ENCODE measurements around the gene AHNAK2. TPM values are rescaled to one million over a fixed set of nuclear protein-coding genes. Genes with fewer than 3 reads are reported as not detected.

Gene AHNAK2
- total and polyA plus RNA-seq, 2 experiments from 2014 or later: 17.8 to 78.0 TPM

GRCh38 chr14:104983231-104983721 is 5.1 kb upstream of the AHNAK2 start:
- no peak for DNase-seq (ENCODE audit: low read depth in 1 of 2, low spot score in 1 of 2)
- Histone ChIP-seq H3K4me3 (no peak overlapping the region), H3K4me1 (ENCODE audit: low read depth) (no peaks in the 10 kb centered on the region), H3K27me3 (peaks cover 27% of the 10 kb centered on the region), H3K9me3 (ENCODE audit: low read depth) (no peaks in the 10 kb centered on the region), H3K36me3 (no peaks in the 10 kb centered on the region), H3K27ac (no peak overlapping the region)
- TF ChIP-seq, protein P1, sequence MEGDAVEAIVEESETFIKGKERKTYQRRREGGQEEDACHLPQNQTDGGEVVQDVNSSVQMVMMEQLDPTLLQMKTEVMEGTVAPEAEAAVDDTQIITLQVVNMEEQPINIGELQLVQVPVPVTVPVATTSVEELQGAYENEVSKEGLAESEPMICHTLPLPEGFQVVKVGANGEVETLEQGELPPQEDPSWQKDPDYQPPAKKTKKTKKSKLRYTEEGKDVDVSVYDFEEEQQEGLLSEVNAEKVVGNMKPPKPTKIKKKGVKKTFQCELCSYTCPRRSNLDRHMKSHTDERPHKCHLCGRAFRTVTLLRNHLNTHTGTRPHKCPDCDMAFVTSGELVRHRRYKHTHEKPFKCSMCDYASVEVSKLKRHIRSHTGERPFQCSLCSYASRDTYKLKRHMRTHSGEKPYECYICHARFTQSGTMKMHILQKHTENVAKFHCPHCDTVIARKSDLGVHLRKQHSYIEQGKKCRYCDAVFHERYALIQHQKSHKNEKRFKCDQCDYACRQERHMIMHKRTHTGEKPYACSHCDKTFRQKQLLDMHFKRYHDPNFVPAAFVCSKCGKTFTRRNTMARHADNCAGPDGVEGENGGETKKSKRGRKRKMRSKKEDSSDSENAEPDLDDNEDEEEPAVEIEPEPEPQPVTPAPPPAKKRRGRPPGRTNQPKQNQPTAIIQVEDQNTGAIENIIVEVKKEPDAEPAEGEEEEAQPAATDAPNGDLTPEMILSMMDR (IDR thresholded peaks at IDR 0.05; ENCODE audit: low read depth, low read length): no peak

GRCh38 chr14:104982548-104983230 is 4.5 kb upstream of the AHNAK2 start:
- peaks cover 28% of the 10 kb centered on the region for H3K27me3 ChIP-seq
- H3K4me1 ChIP-seq (ENCODE audit: low read depth): peaks cover 1% of the 10 kb centered on the region
- no peaks in the 10 kb centered on the region for H3K9me3 ChIP-seq (ENCODE audit: low read depth)
- H3K27ac ChIP-seq: no peak overlapping the region
- no peak overlapping the region for H3K4me3 ChIP-seq
- no peak for DNase-seq (ENCODE audit: low read depth in 1 of 2, low spot score in 1 of 2)
- no peaks in the 10 kb centered on the region for H3K36me3 ChIP-seq
- TF ChIP-seq, protein P1 (IDR thresholded peaks at IDR 0.05; ENCODE audit: low read depth, low read length): no peak

DNA sequence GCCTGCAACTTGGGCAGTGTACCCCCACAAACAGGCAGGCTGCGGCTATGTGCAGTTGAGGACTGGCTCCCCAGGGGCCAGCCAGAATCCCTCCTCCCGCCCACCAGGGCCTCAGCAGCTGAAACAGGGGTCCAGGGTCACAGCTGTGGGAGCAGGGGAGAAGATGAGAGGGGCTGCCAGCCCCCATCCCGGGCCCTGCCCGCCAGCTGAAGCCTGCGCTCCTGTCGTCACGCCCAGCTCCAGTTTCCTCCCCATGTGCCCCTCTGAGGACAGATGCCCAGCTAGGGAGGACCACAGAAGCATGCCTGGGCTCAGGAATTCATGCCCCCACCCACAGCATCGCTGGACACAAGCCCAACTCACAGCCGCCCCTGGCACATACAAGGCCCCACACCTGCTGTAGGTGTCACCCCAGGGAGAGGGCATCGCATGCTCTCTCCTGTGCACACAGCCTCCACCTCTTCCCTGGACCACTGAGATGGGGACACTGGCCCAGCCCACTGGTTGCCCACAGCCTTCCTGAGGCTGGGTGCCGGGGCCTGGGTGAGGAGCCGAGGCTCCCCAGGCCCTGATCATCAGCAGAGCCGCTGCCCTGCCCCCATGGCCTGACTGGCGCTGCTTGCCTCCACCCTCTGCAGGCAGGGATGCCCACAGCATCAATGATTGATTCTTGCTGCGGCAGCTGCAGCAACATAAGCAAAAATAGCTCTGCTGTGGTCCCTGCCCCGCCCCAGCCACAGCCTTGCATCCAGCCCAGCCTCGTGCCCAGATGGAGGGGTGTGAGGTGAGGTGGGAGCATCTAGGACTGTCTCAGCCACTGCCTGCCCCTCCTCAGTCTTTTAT is 3.7 kb upstream of the AHNAK2 start:
- H3K9me3 ChIP-seq (ENCODE audit: low read depth): no peaks in the 10 kb centered on the region
- H3K4me1 ChIP-seq (ENCODE audit: low read depth): peaks cover 4% of the 10 kb centered on the region
- no peaks in the 10 kb centered on the region for H3K36me3 ChIP-seq
- no peak overlapping the region for H3K27ac ChIP-seq
- peaks cover 35% of the 10 kb centered on the region for H3K27me3 ChIP-seq
- DNase-seq (ENCODE audit: low read depth in 1 of 2, low spot score in 1 of 2): no peak
- H3K4me3 ChIP-seq: no peak overlapping the region
- TF ChIP-seq, protein P1 (IDR thresholded peaks at IDR 0.05; ENCODE audit: low read depth, low read length): no peak

DNA sequence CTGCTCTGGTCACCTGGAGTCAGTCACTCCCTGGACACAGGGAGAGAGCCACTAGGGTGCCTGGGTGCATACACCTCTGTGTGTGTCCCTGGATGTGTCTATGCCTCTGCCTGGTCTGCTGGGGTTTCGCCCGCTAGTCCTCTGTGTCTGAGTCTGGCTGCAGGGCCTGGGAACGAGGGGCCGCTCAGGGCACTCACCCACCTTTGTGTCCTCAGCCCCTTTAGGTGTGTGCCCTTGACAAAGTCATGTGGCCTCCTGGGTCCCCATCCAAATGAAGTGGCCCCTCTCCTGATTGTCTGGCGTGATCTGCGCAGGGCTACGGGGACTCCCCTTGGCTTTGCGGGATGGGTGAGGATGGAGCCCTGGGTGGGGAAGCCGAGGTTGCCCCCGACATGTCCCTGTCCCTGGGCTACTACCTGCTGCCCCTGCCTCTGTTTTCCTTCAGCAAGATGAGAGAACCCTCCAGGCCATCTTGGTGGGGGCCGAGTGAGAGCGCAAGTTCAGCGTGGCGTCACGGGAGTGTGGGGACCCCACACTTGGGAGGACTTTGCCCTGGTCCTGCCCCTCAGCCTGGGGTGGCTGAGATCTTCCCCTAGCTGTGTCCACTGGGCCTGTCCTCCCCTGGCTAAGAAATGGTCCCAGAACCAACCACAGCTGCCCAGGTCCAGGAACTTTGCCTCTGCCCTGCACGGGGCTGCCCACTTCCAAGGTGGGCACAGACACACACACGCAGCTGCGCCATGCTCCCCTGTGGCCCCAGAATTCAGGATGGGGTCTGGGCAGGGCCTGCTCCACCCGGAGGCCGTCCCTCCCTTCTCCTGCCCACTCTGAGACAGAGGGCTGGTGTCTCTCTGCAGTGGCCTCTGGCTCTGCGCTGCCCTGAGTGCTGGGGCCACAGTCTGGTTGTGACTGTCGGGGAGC is 2.7 kb upstream of the AHNAK2 start:
- TF ChIP-seq, protein P1 (IDR thresholded peaks at IDR 0.05; ENCODE audit: low read depth, low read length): no peak
- no peak overlapping the region for H3K27ac ChIP-seq
- DNase-seq (ENCODE audit: low read depth in 1 of 2, low spot score in 1 of 2): no peak
- H3K4me1 ChIP-seq (ENCODE audit: low read depth): peaks cover 4% of the 10 kb centered on the region
- no peaks in the 10 kb centered on the region for H3K9me3 ChIP-seq (ENCODE audit: low read depth)
- H3K27me3 ChIP-seq: peaks cover 38% of the 10 kb centered on the region
- H3K36me3 ChIP-seq: no peaks in the 10 kb centered on the region
- H3K4me3 ChIP-seq: no peak overlapping the region

All from cardiac muscle cell (in vitro differentiated cells and primary cell).